ENCODE data around the gene ANKRD65.

ANKRD65 gene

GRCh38 chr1:1436630-1437032 lies 15.6 kb upstream of the ANKRD65 start:
- Histone ChIP-seq H3K9me3 (ENCODE audit: control insufficient read depth, low read length) (no peaks in the 10 kb centered on the region), H2BK12ac (ENCODE audit: low read length in 2 of 2) (no peak overlapping the region), H3K14ac (ENCODE audit: low read length in 2 of 2) (no peak overlapping the region), H2BK5ac (ENCODE audit: low read depth, low read length, poor library complexity, severe bottlenecking) (peak overlapping the region; percentile 14), H3K23ac (ENCODE audit: low read length in 2 of 2) (peak overlapping the region in 1 of 2 experiments; percentile 14), H3K18ac (ENCODE audit: low read depth in 1 of 2, low read length in 2 of 2) (no peak overlapping the region), H4K8ac (ENCODE audit: low read length) (no peak overlapping the region), H3K79me1 (replicated peaks; ENCODE audit: low read length, poor library complexity, severe bottlenecking) (peaks cover 23% of the 10 kb centered on the region), H3K4me3 (ENCODE audit: insufficient read depth in 1 of 2, low read depth in 1 of 2, low read length in 2 of 2) (peak overlapping the region in 1 of 2 experiments; percentile 63), H2AFZ (ENCODE audit: low read depth, low read length) (no peak overlapping the region), H3K36me3 (ENCODE audit: control insufficient read depth in 1 of 2, insufficient read depth in 2 of 2, low read depth in 1 of 2, low read length in 2 of 2) (peaks cover 0 to 43% of the 10 kb centered on the region in 2 experiments), H3K4me2 (ENCODE audit: low read length, poor library complexity, severe bottlenecking) (peak overlapping the region; percentile 85), H3K9ac (ENCODE audit: low read length) (no peak overlapping the region), H2BK15ac (ENCODE audit: low read depth, poor library complexity, severe bottlenecking) (no peak overlapping the region), H3K27ac (ENCODE audit: low read length, poor library complexity, severe bottlenecking) (no peak overlapping the region), H3K4ac (ENCODE audit: low read depth in 1 of 2, low read length in 2 of 2) (no peak overlapping the region), H3K4me1 (ENCODE audit: control insufficient read depth, insufficient read depth, low read depth, low read length) (peaks cover 88% of the 10 kb centered on the region), H2BK120ac (ENCODE audit: low read depth, low read length) (no peak overlapping the region), H2AK5ac (ENCODE audit: low read length, severe bottlenecking) (peak overlapping the region; percentile 84), H3K27me3 (ENCODE audit: control insufficient read depth in 1 of 2, insufficient read depth in 1 of 2, low read length in 2 of 2) (peaks cover 0 to 26% of the 10 kb centered on the region in 2 experiments), H4K91ac (ENCODE audit: low read length) (no peak overlapping the region)
- DNase-seq: no peak
- 99% methylated on average over 5 of the region's 7 CpGs for WGBS

- no peak overlapping the region for H3K9ac ChIP-seq (ENCODE audit: low read length)
- peak overlapping the region; percentile 14 for H2BK5ac ChIP-seq (ENCODE audit: low read depth, low read length, poor library complexity, severe bottlenecking)
- H3K4me2 ChIP-seq (ENCODE audit: low read length, poor library complexity, severe bottlenecking): peak overlapping the region; percentile 85
- H2AK5ac ChIP-seq (ENCODE audit: low read length, severe bottlenecking): peak overlapping the region; percentile 49
- H3K4me3 ChIP-seq (ENCODE audit: insufficient read depth in 1 of 2, low read depth in 1 of 2, low read length in 2 of 2): peak overlapping the region; percentile 47 to 63
- H3K23ac ChIP-seq (ENCODE audit: low read length in 2 of 2): peak overlapping the region in 1 of 2 experiments; percentile 38
- H3K4me1 ChIP-seq (ENCODE audit: control insufficient read depth, insufficient read depth, low read depth, low read length): peaks cover 88% of the 10 kb centered on the region
- H3K4ac ChIP-seq (ENCODE audit: low read depth in 1 of 2, low read length in 2 of 2): no peak overlapping the region
- H3K9me3 ChIP-seq (ENCODE audit: control insufficient read depth, low read length): no peaks in the 10 kb centered on the region
- peak overlapping the region; percentile 36 for H4K8ac ChIP-seq (ENCODE audit: low read length)
- H2BK120ac ChIP-seq (ENCODE audit: low read depth, low read length): peak overlapping the region; percentile 43
- peak overlapping the region in 1 of 2 experiments; percentile 14 for H3K18ac ChIP-seq (ENCODE audit: low read depth in 1 of 2, low read length in 2 of 2)
- no peak overlapping the region for H2BK15ac ChIP-seq (ENCODE audit: low read depth, poor library complexity, severe bottlenecking)
- H3K36me3 ChIP-seq (ENCODE audit: control insufficient read depth in 1 of 2, insufficient read depth in 2 of 2, low read depth in 1 of 2, low read length in 2 of 2): peaks cover 0 to 37% of the 10 kb centered on the region in 2 experiments
- WGBS: 34% methylated on average over 32 of the region's 40 CpGs
- H4K91ac ChIP-seq (ENCODE audit: low read length): peak overlapping the region; percentile 36
- peaks cover 23% of the 10 kb centered on the region for H3K79me1 ChIP-seq (replicated peaks; ENCODE audit: low read length, poor library complexity, severe bottlenecking)
- no peak overlapping the region for H2BK12ac ChIP-seq (ENCODE audit: low read length in 2 of 2)
- H2AFZ ChIP-seq (ENCODE audit: low read depth, low read length): no peak overlapping the region
- no peak overlapping the region for H3K14ac ChIP-seq (ENCODE audit: low read length in 2 of 2)
- no peak for DNase-seq
- peaks cover 0 to 26% of the 10 kb centered on the region in 2 experiments for H3K27me3 ChIP-seq (ENCODE audit: control insufficient read depth in 1 of 2, insufficient read depth in 1 of 2, low read length in 2 of 2)
- H3K27ac ChIP-seq (ENCODE audit: low read length, poor library complexity, severe bottlenecking): no peak overlapping the region
Observed at GRCh38 chr1:1435911-1436629, 15.0 kb upstream of the ANKRD65 start.

GRCh38 chr1:1435106-1435903 lies 14.2 kb upstream of the ANKRD65 start, which contains the start of gene VWA1:
VWA1 (plus strand) TSS chr1:1435690; CDS start chr1:1435749, 59 bp downstream.
- H3K79me1 ChIP-seq (replicated peaks; ENCODE audit: low read length, poor library complexity, severe bottlenecking): peaks cover 21% of the 10 kb centered on the region
- H2BK5ac ChIP-seq (ENCODE audit: low read depth, low read length, poor library complexity, severe bottlenecking): peak within 1 kb of the TSS; percentile 14
- peak within 1 kb of the TSS; percentile 67 for H2BK120ac ChIP-seq (ENCODE audit: low read depth, low read length)
- peaks cover 0 to 26% of the 10 kb centered on the region in 2 experiments for H3K27me3 ChIP-seq (ENCODE audit: control insufficient read depth in 1 of 2, insufficient read depth in 1 of 2, low read length in 2 of 2)
- no peaks in the 10 kb centered on the region for H3K9me3 ChIP-seq (ENCODE audit: control insufficient read depth, low read length)
- H2BK15ac ChIP-seq (ENCODE audit: low read depth, poor library complexity, severe bottlenecking): peak within 1 kb of the TSS; percentile 4
- H3K4me2 ChIP-seq (ENCODE audit: low read length, poor library complexity, severe bottlenecking): peak within 1 kb of the TSS; percentile 85
- H4K8ac ChIP-seq (ENCODE audit: low read length): peak within 1 kb of the TSS; percentile 89
- peak within 1 kb of the TSS in 1 of 2 experiments; percentile 46 for H3K23ac ChIP-seq (ENCODE audit: low read length in 2 of 2)
- WGBS: 14% methylated on average over 45 of the region's 89 CpGs
- peak within 1 kb of the TSS; percentile 88 to 93 for H3K18ac ChIP-seq (ENCODE audit: low read depth in 1 of 2, low read length in 2 of 2)
- H3K4ac ChIP-seq (ENCODE audit: low read depth in 1 of 2, low read length in 2 of 2): peak within 1 kb of the TSS; percentile 42 to 46
- H3K4me1 ChIP-seq (ENCODE audit: control insufficient read depth, insufficient read depth, low read depth, low read length): peaks cover 88% of the 10 kb centered on the region
- peak within 1 kb of the TSS; percentile 78 for H4K91ac ChIP-seq (ENCODE audit: low read length)
- H2BK12ac ChIP-seq (ENCODE audit: low read length in 2 of 2): peak within 1 kb of the TSS; percentile 28 to 75
- H3K36me3 ChIP-seq (ENCODE audit: control insufficient read depth in 1 of 2, insufficient read depth in 2 of 2, low read depth in 1 of 2, low read length in 2 of 2): peaks cover 0 to 33% of the 10 kb centered on the region in 2 experiments
- H2AFZ ChIP-seq (ENCODE audit: low read depth, low read length): peak within 1 kb of the TSS; percentile 54
- peak within 1 kb of the TSS in 1 of 2 experiments; percentile 84 for H3K14ac ChIP-seq (ENCODE audit: low read length in 2 of 2)
- peak; percentile 74 for DNase-seq
- H2AK5ac ChIP-seq (ENCODE audit: low read length, severe bottlenecking): peak within 1 kb of the TSS; percentile 63
- no peak within 1 kb of the TSS for H3K27ac ChIP-seq (ENCODE audit: low read length, poor library complexity, severe bottlenecking)
- H3K9ac ChIP-seq (ENCODE audit: low read length): no peak within 1 kb of the TSS
- H3K4me3 ChIP-seq (ENCODE audit: insufficient read depth in 1 of 2, low read depth in 1 of 2, low read length in 2 of 2): peak within 1 kb of the TSS; percentile 51 to 63

GRCh38 chr1:1434824-1435105 lies 13.7 kb upstream of the ANKRD65 start:
- Histone ChIP-seq H3K79me1 (replicated peaks; ENCODE audit: low read length, poor library complexity, severe bottlenecking) (peaks cover 20% of the 10 kb centered on the region), H2BK120ac (ENCODE audit: low read depth, low read length) (peak overlapping the region; percentile 67), H4K91ac (ENCODE audit: low read length) (no peak overlapping the region), H3K4me2 (ENCODE audit: low read length, poor library complexity, severe bottlenecking) (no peak overlapping the region), H3K14ac (ENCODE audit: low read length in 2 of 2) (no peak overlapping the region), H3K27ac (ENCODE audit: low read length, poor library complexity, severe bottlenecking) (no peak overlapping the region), H3K4me3 (ENCODE audit: insufficient read depth in 1 of 2, low read depth in 1 of 2, low read length in 2 of 2) (peak overlapping the region in 1 of 2 experiments; percentile 51), H3K23ac (ENCODE audit: low read length in 2 of 2) (no peak overlapping the region), H2AK5ac (ENCODE audit: low read length, severe bottlenecking) (peak overlapping the region; percentile 63), H3K18ac (ENCODE audit: low read depth in 1 of 2, low read length in 2 of 2) (no peak overlapping the region), H3K36me3 (ENCODE audit: control insufficient read depth in 1 of 2, insufficient read depth in 2 of 2, low read depth in 1 of 2, low read length in 2 of 2) (peaks cover 0 to 27% of the 10 kb centered on the region in 2 experiments), H3K9ac (ENCODE audit: low read length) (no peak overlapping the region), H2AFZ (ENCODE audit: low read depth, low read length) (no peak overlapping the region), H3K27me3 (ENCODE audit: control insufficient read depth in 1 of 2, insufficient read depth in 1 of 2, low read length in 2 of 2) (peaks cover 0 to 26% of the 10 kb centered on the region in 2 experiments), H3K4ac (ENCODE audit: low read depth in 1 of 2, low read length in 2 of 2) (no peak overlapping the region), H3K9me3 (ENCODE audit: control insufficient read depth, low read length) (no peaks in the 10 kb centered on the region), H3K4me1 (ENCODE audit: control insufficient read depth, insufficient read depth, low read depth, low read length) (peaks cover 90% of the 10 kb centered on the region), H4K8ac (ENCODE audit: low read length) (peak overlapping the region; percentile 47), H2BK12ac (ENCODE audit: low read length in 2 of 2) (peak overlapping the region in 1 of 2 experiments; percentile 75), H2BK5ac (ENCODE audit: low read depth, low read length, poor library complexity, severe bottlenecking) (no peak overlapping the region), H2BK15ac (ENCODE audit: low read depth, poor library complexity, severe bottlenecking) (peak overlapping the region; percentile 4)
- WGBS: 91% methylated on average over 3 of the region's 4 CpGs
- no peak for DNase-seq

Measured in mesenchymal stem cell (in vitro differentiated cells and primary cell).